Endothelial cell of umbilical vein (primary cell): ENCODE results near the gene ARMC7. TPM values are rescaled to one million over a fixed set of nuclear protein-coding genes. Genes with fewer than 3 reads are reported as not detected.

Experiments
- Bru-seq: library from RNA; stranded (reverse); fragments of 400-500 nt; gene quantifications from one replicate; lab custom pipeline; 2021; lab: Mats Ljungman, UMichigan
- BruChase-seq, 2 experiments: library from RNA; stranded (reverse); fragments of 400-500 nt; gene quantifications; one replicate each; lab custom pipeline; 2021; lab: Mats Ljungman, UMichigan
- BruUV-seq: library from RNA; stranded (reverse); fragments of 400-500 nt; replicated peaks from 2 replicates; lab custom pipeline; 2021; lab: Mats Ljungman, UMichigan
- CTCF ChIA-PET: fragments of 300-600, 350-600 bp; sonication (Branson Sonifier 250); formaldehyde crosslinking; loops from one replicate; lab custom pipeline; 2021; ENCODE audit warnings: antibody characterized with exemption, inconsistent platforms; lab: Charles Lee
- POLR2A ChIA-PET: fragments of 300-600, 350-600 bp; sonication (Branson Sonifier 250); formaldehyde crosslinking; loops from one replicate; lab custom pipeline; 2021; ENCODE audit warnings: antibody characterized with exemption, inconsistent platforms; lab: Charles Lee
- DNase-seq: peaks from one replicate; pipeline ENCODE4 v3.0.0-alpha.2; 2011; ENCODE audit warnings: low read depth, low spot score
- FAIRE-seq: peaks from 2 replicates; lab custom pipeline; 2011; peaks lifted over from hg19 to GRCh38; lab: Jason Lieb, UNC
- H2AFZ ChIP-seq: 2 replicates; pipeline ENCODE4 v1.6.0; 2012; ENCODE audit warnings: low read depth, low read length, control low read depth, inconsistent platforms
- H3K27ac ChIP-seq: 2 replicates; pipeline ENCODE4 v1.5.1; 2011; ENCODE audit warnings: low read depth, mild to moderate bottlenecking, control low read depth, low read length, moderate library complexity; ENCODE audit not compliant: insufficient read depth
- H3K27me3 ChIP-seq, 2 experiments: 2 replicates each; pipeline versions ENCODE4 v1.6.0 to v1.6.1; 2011; ENCODE audit warnings: low read length in 2 of 2, mixed read lengths in 1 of 2; ENCODE audit not compliant: control insufficient read depth in 2 of 2, insufficient read depth in 2 of 2
- H3K36me3 ChIP-seq, 2 experiments: 2 replicates in 1 of 2; 3 replicates in 1 of 2; pipeline ENCODE4 v1.5.1; 2011; ENCODE audit warnings: low read length in 2 of 2, mild to moderate bottlenecking in 1 of 2, moderate library complexity in 1 of 2; ENCODE audit not compliant: control insufficient read depth in 2 of 2, insufficient read depth in 2 of 2; ENCODE audit errors: extremely low read depth in 1 of 2
- H3K4me1 ChIP-seq: 3 replicates; pipeline ENCODE4 v1.5.1; 2011; ENCODE audit warnings: mild to moderate bottlenecking, low read length; ENCODE audit not compliant: control insufficient read depth, insufficient read depth; ENCODE audit errors: extremely low read depth
- H3K4me2 ChIP-seq: 2 replicates; pipeline ENCODE4 v1.6.1; 2011; ENCODE audit warnings: low read length, control low read depth, mixed read lengths; ENCODE audit not compliant: insufficient read depth
- H3K4me3 ChIP-seq, 3 experiments: fragments of 200-600 bp in 1 of 3; sonication (generic), shearing (Covaris generic) in 1 of 3; replicated peaks in 1 of 3; 2 replicates each; pipeline ENCODE4 v1.5.1; 2011 to 2016; ENCODE audit warnings: control low read depth in 3 of 3, low read length in 3 of 3, mild to moderate bottlenecking in 2 of 3, inconsistent platforms in 1 of 3, low read depth in 1 of 3, moderate library complexity in 1 of 3; ENCODE audit not compliant: insufficient read depth in 1 of 3
- H3K79me2 ChIP-seq: 2 replicates; pipeline ENCODE4 v1.6.0; 2012; ENCODE audit warnings: low read length, inconsistent platforms; ENCODE audit not compliant: control insufficient read depth, insufficient read depth
- H3K9ac ChIP-seq: replicated peaks from 2 replicates; pipeline ENCODE3; 2011; ENCODE audit warnings: low read length, control low read depth; ENCODE audit not compliant: insufficient read depth; ENCODE audit errors: extremely low read depth
- H3K9me1 ChIP-seq: replicated peaks from 3 replicates; pipeline ENCODE4 v1.6.0; 2011; ENCODE audit warnings: mild to moderate bottlenecking, low read length; ENCODE audit not compliant: control insufficient read depth, insufficient read depth; ENCODE audit errors: extremely low read depth
- H3K9me3 ChIP-seq: replicated peaks from 2 replicates; pipeline ENCODE4 v1.5.1; 2012; ENCODE audit warnings: low read length, inconsistent platforms; ENCODE audit not compliant: control insufficient read depth, insufficient read depth
- H4K20me1 ChIP-seq: replicated peaks from 2 replicates; pipeline ENCODE3; 2011; ENCODE audit warnings: mild to moderate bottlenecking, low read length; ENCODE audit not compliant: control insufficient read depth, insufficient read depth; ENCODE audit errors: extremely low read depth
- POLR2A ChIP-seq: IDR thresholded peaks from 2 replicates; pipeline ENCODE4 v1.6.1; 2012; ENCODE audit warnings: low read depth, mild to moderate bottlenecking, control low read depth, low read length
- POLR2AphosphoS5 ChIP-seq: IDR thresholded peaks from 2 replicates; pipeline ENCODE4 v1.6.1; 2012; ENCODE audit warnings: low read depth, mild to moderate bottlenecking, control low read depth, low read length, moderate library complexity; ENCODE audit not compliant: insufficient read depth
- dilution Hi-C: fragments of 300-500 bp; cut with MboI; formaldehyde crosslinking; loops from one replicate; pipeline ENCODE4 v1.15.0; 2019; ENCODE audit warnings: low sequenced_read_pairs; ENCODE audit not compliant: extremely low pct_ligation_motif_present
- intact Hi-C: fragments of 100-400 bp; cut with micrococcal nuclease; formaldehyde crosslinking; loops from one replicate; pipeline ENCODE4 v1.10.0; 2022
- long read RNA-seq: library from polyadenylated mRNA; stranded (forward); transcript quantifications from one replicate; pipeline ENCODE4 v2.0.0, GENCODE V29; 2021
- polyA minus RNA-seq, 3 experiments: library from RNA; depleted of rRNA, polyadenylated mRNA; stranded (reverse); fragments of >200 nt; gene quantifications; 1 replicate in 1 of 3; 2 replicates in 2 of 3; pipeline ENCODE4 v1.2.3, GENCODE V29; 2011
- polyA plus RNA-seq, 4 experiments: library from polyadenylated mRNA; depleted of rRNA in 3 of 4; stranded (reverse) in 3 of 4; unstranded in 1 of 4; fragments of >200 nt; gene quantifications; 2 replicates each; pipeline versions ENCODE4 v1.2.1 to v1.2.3, GENCODE V29; 2011 to 2012; ENCODE audit warnings: missing spikeins in 1 of 4
- total RNA-seq: library from RNA; stranded (reverse); gene quantifications from 2 replicates; pipeline ENCODE4 v1.2.3, GENCODE V29; 2021
- TF ChIP-seq, protein P1 (sequence below), 2 donors: IDR thresholded peaks; 1 replicate in 1 of 2; 2 replicates in 1 of 2; pipeline ENCODE4 v1.5.1; 2011; ENCODE audit warnings: low read length in 2 of 2, mild to moderate bottlenecking in 2 of 2, moderate library complexity in 2 of 2, control low read depth in 1 of 2, inconsistent platforms in 1 of 2, low read depth in 1 of 2; ENCODE audit not compliant: insufficient read depth in 1 of 2; ENCODE audit errors: extremely low read depth in 1 of 2

ARMC7 gene
- total RNA-seq = 14.5 and 15.7 TPM in 2 replicates
- 11.8 and 13.1 TPM in 2 replicates for polyA plus RNA-seq
- 10.5 and 11.1 TPM in 2 replicates for polyA plus RNA-seq (2011; cell fraction: cytosol; rRNA removed)
- 9.3 and 10.0 TPM in 2 replicates for polyA plus RNA-seq (2011; cell fraction: nucleus; rRNA removed)
- polyA plus RNA-seq (2012) = 9.0 and 9.4 TPM in 2 replicates
- polyA minus RNA-seq = 12.7 and 14.1 TPM in 2 replicates
- polyA minus RNA-seq (2011; cell fraction: cytosol; rRNA and poly(A)+ RNA removed) = 9.3 TPM
- polyA minus RNA-seq (2011; cell fraction: nucleus; rRNA and poly(A)+ RNA removed) = 3.9 and 7.6 TPM in 2 replicates
- percentile 47 among the genes with signal in this experiment for Bru-seq, nascent RNA
- BruChase-seq, experiment 1, labeled RNA remaining after a 6-hour chase = percentile 64 among the genes with signal in this experiment
- percentile 60 among the genes with signal in this experiment for BruChase-seq, experiment 2, labeled RNA remaining after a 2-hour chase
- long read RNA-seq, transcript ARMC7-201 (3 exons, 2,126 nt) = major isoform, 11 of 22 reads
- long read RNA-seq, transcript ARMC7-204 (3 exons, 1,204 nt) = minor isoform, 6 of 22 reads
- long read RNA-seq, partial matches to known transcripts = 2 of 22 reads
- long read RNA-seq, other reads (novel, unspliced or antisense) = 3 of 22 reads

DNA sequence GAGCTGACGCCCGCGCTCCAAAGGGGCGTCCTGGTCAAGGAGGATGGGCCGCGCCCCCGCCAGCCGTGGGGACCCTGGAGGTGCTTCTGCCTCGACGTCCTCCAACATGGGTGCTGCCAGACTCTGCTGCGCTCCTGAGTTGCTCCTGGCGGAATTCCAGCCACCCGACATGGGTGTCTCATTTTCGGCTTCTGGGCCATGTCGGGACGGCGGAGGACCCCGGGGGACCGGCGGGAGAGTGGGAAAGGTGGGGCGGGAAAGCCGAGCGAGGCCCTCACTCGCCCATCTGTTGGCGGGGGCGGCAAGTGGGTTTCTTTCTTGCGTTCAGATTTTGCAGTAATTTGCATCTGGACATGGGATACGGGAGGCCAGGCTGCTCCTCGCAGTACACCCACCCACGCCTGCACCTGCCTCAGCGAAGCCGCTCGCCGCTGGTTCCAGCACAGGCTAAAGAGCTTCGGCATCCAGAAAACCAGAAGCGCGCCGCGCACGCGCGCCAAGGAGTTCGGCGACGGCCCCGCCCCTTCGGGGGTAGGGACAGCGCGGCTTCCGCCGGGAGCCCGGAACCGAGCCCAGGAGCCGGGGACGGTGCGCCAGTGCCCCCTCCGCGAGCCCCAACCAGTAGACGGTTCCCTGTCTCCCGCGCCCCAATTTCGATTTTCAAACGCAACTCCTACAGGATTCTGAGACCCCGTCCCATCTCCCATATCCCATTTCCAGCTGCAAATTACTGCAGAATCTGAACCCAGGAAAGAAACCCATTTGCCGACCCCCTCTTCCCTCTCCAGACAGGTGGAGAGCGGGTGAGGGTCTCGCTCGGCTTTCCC, at the start of gene ARMC7:
TSS of gene ARMC7 (plus strand) at position 563 of the 827 bp plus-strand sequence. CDS start 320 bp downstream, outside the sequence.
- TF ChIP-seq, protein P1, sequence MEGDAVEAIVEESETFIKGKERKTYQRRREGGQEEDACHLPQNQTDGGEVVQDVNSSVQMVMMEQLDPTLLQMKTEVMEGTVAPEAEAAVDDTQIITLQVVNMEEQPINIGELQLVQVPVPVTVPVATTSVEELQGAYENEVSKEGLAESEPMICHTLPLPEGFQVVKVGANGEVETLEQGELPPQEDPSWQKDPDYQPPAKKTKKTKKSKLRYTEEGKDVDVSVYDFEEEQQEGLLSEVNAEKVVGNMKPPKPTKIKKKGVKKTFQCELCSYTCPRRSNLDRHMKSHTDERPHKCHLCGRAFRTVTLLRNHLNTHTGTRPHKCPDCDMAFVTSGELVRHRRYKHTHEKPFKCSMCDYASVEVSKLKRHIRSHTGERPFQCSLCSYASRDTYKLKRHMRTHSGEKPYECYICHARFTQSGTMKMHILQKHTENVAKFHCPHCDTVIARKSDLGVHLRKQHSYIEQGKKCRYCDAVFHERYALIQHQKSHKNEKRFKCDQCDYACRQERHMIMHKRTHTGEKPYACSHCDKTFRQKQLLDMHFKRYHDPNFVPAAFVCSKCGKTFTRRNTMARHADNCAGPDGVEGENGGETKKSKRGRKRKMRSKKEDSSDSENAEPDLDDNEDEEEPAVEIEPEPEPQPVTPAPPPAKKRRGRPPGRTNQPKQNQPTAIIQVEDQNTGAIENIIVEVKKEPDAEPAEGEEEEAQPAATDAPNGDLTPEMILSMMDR (IDR thresholded peaks at IDR 0.05; ENCODE audit: extremely low read depth in 1 of 2, insufficient read depth in 1 of 2, low read depth in 1 of 2, low read length in 2 of 2) = no peak
- TF ChIP-seq POLR2AphosphoS5 (peak; percentile 89), POLR2A (peak; percentile 92)
- H4K20me1 ChIP-seq = no peaks in the 10 kb centered on the region
- peak within 1 kb of the TSS; percentile 57 for H3K4me2 ChIP-seq
- no peaks in the 10 kb centered on the region for H3K9me3 ChIP-seq
- H3K9ac ChIP-seq = peak within 1 kb of the TSS; percentile 36
- FAIRE-seq (peak; percentile 94), DNase-seq (peak; percentile 81)
- no TSS peak for BruUV-seq
- H2AFZ ChIP-seq = peak within 1 kb of the TSS; percentile 89
- ChIA-PET CTCF (interaction anchor here (0.6 to 4.3 kb wide), 10 partner anchors 15 to 161 kb away, joined by 3 to 37 read pairs (median 5); partner anchors contain the start of gene MIF4GD), POLR2A (interaction anchor here (0.9 to 1.1 kb wide), 2 partner anchors 33 to 78 kb away, joined by 3 to 7 read pairs; no protein-coding TSS in a partner anchor)
- H3K9me1 ChIP-seq = no peaks in the 10 kb centered on the region
- no peak within 1 kb of the TSS for H3K27ac ChIP-seq
- H3K36me3 ChIP-seq = no peaks in the 10 kb centered on the region
- intact Hi-C loops = loop anchor here (5.0 kb wide), 2 partner anchors 62 to 73 kb away; partner anchors contain the start of genes ATP5PD, KCTD2 and SUMO2
- no peaks in the 10 kb centered on the region for H3K79me2 ChIP-seq
- peaks cover 24% of the 10 kb centered on the region for H3K4me1 ChIP-seq
- dilution Hi-C loops = no loop called here
- H3K4me3 ChIP-seq = peak within 1 kb of the TSS; percentile 71 to 74 (median 73)
- H3K27me3 ChIP-seq = no peaks in the 10 kb centered on the region
